ENCODE results near the gene NEUROD2.

The NEUROD2 gene

GRCh38 chr17:39634384-39634871 is 26.7 kb upstream of the NEUROD2 start:
- DNase-seq (ENCODE audit: low read depth) = peak; percentile 45

GRCh38 chr17:39633570-39634183 is 26.0 kb upstream of the NEUROD2 start:
- no peak for DNase-seq (ENCODE audit: low read depth)

DNA sequence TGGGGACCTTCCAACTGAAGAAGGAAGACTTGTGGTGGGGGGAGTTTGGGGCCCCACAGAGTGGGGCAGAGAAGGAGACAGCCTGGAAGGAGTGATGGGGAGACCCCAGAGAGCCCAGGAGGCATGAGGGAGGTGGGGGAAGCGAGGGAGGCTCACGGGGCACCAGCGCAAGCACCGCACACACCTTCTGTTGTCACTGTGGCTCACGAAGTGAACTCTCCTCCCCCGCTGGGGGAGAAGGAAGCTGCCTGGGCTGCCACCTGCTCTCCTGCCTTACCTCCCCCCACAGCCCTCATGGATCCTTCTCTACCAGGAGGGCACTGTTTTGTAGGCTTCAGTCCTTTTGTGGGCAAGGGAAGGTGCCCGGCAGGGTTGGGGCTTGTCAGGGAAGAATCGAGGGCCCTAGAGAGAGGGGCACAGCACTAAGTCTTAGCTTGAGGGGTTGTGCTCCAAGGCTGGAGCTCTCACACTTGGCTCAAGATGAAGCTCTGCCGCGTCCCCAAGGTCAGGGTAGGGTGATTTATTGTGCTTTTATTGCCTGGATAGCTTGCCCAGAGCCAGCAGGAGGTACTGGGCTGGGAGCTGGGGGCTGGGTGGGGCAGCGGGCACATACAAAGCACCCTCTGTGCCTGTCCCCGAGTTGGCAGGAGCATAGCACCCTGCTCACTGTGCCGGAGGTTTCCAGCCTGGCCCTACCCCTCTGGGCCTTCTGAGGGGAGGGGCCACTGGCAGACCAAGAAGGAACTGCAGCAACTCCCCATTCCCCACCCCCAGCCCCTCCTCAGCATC is 24.6 kb upstream of the NEUROD2 start:
- no peak for DNase-seq (ENCODE audit: low read depth)

DNA sequence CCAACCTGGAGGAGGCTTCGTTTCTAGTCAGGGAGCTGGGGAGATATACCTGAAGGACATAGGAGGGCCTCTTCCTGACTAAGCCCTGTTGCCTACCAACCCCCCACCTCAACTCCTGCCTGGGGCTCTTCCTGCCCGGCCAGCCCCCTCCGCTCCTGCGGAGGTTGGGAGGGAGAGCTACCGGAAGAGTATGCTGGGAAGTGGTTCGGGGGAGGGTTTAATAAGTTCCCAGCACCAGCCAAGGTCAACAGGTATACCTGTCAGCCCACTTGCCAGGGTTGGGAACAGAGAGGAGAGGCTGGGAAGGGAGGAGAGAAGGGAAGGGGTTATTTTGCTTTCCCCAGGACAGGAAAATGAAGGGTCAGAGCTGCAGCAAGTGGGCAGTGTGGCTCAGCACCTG is 23.7 kb upstream of the NEUROD2 start:
- DNase-seq (ENCODE audit: low read depth) = no peak

GRCh38 chr17:39629898-39630297 is 22.2 kb upstream of the NEUROD2 start:
- peak; percentile 35 for DNase-seq (ENCODE audit: low read depth)

DNA sequence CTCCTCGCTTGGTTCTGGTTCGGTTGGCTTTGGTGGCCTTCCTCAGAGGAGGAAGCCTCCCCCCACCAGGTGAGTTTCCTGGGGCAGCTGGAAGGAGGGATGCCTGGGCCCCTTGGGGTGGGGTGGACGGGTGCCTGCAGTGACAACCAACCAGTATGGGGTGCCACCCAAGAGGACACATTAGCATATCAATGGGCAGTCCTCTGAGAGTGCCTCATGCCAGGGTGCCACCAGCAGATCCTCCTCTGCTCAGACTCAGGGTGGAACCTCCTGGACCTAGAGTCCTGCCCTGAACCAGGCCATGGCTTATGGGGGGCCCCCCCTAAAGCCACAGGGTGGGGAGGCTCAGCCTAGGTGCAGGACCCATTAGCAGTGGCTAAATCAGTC is 21.8 kb upstream of the NEUROD2 start:
- no peak for DNase-seq (ENCODE audit: low read depth)

DNA sequence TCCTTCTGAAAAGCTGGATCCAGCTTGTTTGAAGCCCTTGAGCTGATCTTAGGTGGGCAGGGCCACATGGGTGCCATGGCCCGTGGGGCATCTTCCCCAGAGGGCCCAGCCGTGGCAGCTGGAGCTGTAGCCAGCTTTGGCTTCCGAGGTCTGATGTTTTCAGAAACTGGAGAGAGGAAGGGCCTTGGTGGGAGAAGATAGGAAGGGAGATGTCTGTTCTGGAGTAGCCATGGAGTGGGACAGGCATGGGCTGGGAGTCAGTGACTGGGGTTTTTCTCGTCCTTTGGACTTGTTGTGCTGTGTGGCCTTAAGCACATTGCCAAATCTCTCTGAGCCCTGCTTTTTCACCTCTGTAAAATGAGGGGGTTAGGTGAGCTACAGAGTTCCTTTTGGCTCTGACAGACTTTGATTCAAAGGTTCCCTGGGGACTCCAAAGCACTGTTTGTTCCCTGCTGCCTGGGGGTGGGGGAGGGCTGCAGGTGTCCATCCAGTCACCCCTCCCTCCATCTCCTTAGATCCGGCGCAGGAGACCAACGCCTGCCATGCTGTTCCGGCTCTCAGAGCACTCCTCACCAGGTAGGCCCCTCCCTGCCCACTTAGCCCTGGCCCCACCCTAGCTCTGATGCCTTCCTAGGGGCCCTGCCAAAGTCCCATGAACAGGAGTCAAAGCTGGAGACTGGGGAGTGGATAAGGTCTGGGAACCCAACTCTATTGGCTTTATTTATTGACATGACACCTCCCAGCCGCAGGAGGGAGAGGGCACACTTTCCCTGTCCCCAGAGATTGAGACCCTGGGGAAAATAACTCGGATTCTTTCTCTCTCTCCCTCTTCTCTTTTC is 21.2 kb upstream of the NEUROD2 start:
- DNase-seq (ENCODE audit: low read depth) = no peak

GRCh38 chr17:39627712-39628516 is 20.2 kb upstream of the NEUROD2 start:
- no peak for DNase-seq (ENCODE audit: low read depth)

- no peak for DNase-seq (ENCODE audit: low read depth)
Measured at GRCh38 chr17:39627047-39627711, 19.5 kb upstream of the NEUROD2 start.

DNA sequence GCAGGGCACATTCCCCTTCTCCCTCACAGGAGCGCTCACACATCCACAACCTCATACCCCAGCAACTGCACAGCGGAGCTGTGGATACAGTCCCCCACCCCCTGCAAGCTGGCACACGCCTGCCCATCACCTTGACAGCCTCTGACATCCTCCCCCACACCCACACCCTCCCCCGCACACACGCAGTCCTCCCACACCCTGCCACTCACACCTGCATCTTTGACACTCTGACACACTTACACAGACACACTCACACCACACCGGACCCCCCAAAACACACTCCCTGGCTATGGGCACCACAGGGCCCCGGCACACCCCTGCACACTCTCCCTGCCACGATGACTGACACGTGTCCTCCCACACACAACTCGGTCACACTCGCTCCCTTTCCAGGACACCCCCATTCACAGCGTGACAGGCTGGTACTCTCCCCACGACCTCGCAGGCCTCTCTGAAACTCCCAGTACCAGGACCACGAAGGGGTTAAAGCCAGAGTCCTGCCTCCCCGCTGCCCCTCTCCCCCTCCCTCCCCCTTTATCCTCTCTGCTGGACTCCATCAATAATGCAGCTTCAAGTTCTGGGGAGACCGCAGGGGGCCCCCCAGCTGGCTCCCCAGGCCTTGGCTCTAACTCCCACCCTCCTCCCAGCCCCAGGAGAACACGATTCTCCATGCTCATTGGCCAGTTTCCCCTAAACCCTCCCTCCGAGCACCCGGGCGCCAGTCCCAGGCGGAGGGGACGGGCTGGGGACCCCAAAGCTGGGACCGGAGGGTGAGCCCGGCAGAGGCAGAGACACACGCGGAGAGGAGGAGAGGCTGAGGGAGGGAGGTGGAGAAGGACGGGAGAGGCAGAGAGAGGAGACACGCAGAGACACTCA is 18.7 kb upstream of the NEUROD2 start, which contains the start of gene PPP1R1B:
PPP1R1B (plus strand) TSS at position 782 of the 876 bp plus-strand sequence. CDS start 441 bp downstream, outside the sequence.
- DNase-seq (ENCODE audit: low read depth) = no peak

GRCh38 chr17:39625198-39625785 is 17.6 kb upstream of the NEUROD2 start:
- no peak for DNase-seq (ENCODE audit: low read depth)

DNA sequence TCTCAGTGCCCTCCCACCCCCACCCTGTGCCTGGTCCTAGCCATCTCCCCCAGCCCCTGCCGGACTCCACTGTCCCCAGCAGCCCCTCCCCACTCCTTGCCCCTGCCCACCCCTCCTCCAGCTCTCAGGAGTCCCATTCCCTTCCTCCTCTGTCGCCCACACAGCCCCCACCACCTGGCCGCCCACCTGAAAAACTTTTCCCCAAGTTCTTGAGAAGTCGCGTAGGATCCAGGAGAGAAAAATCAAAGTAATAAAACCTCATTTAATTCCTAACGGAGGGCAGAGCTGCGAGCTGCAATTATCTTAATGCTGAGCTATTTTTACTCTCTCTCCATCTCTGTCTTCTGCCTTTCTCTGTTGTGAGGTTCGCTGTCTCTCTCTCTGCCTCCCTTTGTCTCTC is 16.6 kb upstream of the NEUROD2 start:
- no peak for DNase-seq (ENCODE audit: low read depth)

GRCh38 chr17:39623356-39623950 is 15.7 kb upstream of the NEUROD2 start:
- DNase-seq (ENCODE audit: low read depth) = peak; percentile 40

DNA sequence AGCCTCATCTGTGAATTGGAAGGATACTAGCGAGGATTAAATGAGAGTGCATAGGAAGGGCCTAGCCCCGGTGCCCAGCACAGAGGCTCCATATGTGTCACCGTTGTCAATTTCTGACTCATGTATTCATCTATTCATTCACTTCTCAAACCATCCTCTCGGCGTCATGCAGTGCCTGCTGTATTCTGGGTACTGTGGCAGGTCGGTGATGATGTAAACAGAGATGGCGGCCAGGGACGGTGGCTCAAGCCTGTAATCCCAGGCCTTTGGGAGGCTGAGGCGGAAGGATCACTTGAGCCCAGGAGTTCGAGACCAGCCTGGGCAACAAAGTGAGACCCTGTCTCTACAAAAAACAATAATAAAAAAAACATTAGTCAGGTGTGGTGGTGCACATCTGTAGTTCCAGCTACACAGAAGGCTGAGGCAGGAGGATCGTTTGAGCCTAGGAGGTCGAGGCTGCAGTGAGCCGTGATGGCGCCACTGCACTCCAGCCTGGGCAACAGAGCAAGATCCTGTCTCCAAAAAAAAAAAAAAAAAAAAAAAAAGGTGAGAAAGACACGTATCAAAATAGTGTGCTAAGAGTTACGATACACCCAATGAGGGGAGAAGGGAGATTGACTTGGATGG is 14.8 kb upstream of the NEUROD2 start:
- DNase-seq (ENCODE audit: low read depth) = no peak

DNA sequence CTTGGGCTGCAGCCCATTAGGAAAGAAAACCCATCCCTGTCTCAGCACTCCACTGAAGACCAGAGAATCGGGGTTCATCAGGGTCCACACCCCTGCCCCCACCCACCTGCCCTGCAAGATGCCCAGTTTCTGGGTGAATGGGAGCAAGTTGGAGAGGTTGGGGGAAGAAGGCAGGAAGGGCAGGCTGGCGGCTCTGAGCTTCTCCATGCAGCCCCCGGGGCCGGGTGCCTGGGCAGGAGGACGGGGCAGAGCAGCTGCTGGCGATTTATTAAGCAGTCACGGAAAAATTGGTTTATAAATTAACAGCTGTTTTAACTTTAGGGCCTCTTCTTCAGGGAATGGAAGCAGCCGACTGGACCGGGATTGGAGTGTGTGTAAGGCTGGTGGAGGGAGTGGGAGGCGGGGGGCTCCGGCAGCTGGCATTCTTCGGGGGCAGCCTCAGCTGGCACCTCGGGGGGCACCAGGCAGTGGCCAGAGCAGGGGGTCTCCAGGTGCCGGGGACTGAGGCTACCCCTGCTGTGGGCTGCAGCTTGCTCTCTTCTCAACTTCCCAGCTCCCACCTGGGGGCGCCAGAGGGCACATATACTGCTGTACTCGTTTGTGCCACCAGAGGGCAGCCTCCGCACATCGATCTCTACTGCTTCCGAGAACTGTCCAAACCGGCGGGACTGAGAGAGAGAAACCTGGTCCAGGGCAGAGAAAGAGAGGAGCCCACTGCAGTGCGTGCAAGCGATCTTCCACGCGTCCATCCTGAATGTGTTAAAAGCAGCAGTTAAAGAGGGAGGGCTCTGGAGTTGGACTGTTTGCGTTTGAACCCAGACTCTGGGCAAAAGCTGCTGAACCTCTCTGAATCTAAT is 14.0 kb upstream of the NEUROD2 start:
- DNase-seq (ENCODE audit: low read depth) = peak; percentile 54

GRCh38 chr17:39619786-39620101 is 12.0 kb upstream of the NEUROD2 start:
- no peak for DNase-seq (ENCODE audit: low read depth)

DNA sequence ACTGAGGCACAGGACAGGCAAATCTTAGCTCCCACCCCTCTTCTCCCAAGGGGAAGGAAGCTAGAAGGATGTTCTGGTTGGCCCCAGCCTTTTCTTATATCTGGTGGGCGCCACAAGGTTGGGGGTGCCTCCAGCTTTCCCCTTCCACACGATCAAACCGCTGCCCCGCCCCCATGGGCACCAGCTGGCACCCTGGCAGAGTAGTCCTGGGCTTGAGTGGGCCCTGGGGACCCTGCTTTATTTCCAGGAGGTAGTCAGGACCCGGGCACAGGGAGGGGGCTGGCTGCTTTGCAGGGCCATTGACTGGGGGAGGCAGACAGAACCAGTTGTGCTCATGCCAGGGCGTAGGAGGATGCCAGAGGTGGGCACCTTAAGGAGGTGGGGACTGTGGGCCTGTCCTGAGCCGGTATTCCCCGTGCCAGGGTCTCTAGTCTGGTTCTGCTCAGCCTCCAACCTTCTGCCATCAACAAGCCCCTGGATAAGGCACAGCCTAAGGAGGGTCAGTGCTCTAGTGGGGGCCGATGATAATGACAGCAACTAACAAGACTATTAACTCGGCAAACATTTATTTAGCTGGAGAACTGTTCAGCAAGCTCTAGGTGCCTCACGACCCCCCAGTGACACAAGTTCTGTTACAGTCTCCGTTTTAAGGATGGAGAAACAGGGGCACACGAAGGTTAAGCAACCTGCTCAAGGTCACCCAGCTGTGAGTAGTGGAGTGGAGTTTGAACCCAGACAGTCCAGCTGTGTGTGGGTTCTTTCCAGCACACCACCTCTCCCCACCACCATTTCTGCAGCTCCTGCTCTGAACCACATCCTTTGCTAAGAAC is 11.5 kb upstream of the NEUROD2 start:
- DNase-seq (ENCODE audit: low read depth) = no peak
